Fibroblast of lung (primary cell): ENCODE data around the gene TRPM3.

Experiments used
- CTCF ChIP-seq, 2 donors: IDR thresholded peaks in 1 of 2; conservative IDR thresholded peaks in 1 of 2; 1 replicate in 1 of 2; 2 replicates in 1 of 2; pipeline ENCODE4 v1.5.1; 2011 to 2012; ENCODE audit warnings: low read length in 2 of 2, control low read depth in 1 of 2, inconsistent platforms in 1 of 2, low read depth in 1 of 2, mild to moderate bottlenecking in 1 of 2
- EZH2 ChIP-seq: IDR thresholded peaks from 2 replicates; pipeline ENCODE4 v1.5.1; 2012; ENCODE audit warnings: low read length, control low read depth, mild to moderate bottlenecking; ENCODE audit errors: missing control alignments

- TF ChIP-seq CTCF (conservative IDR thresholded peaks at IDR 0.05 in 1 of 2, IDR thresholded peaks at IDR 0.05 in 1 of 2; ENCODE audit: low read depth in 1 of 2, low read length in 2 of 2) (no peak), EZH2 (no peak)
Observed at GRCh38 chr9:70778568-70778967, 342.9 kb downstream of the TRPM3 start.
